GM23338 (cell line): ENCODE results near the gene ADGRG7. TPM values are rescaled to one million over a fixed set of nuclear protein-coding genes. Genes with fewer than 3 reads are reported as not detected.

Experiments used
- ATAC-seq: fragments of 200-7000 bp; cut with Tn5 transposase; 3 replicates; pipeline ENCODE4 v1.9.1; 2020
- DNase-seq: peaks from one replicate; pipeline ENCODE4 v3.0.0-alpha.2; 2015; ENCODE audit warnings: low spot score
- H2AFZ ChIP-seq: fragments of 200-600 bp; sonication (generic); 2 replicates; pipeline ENCODE4 v1.8.0; 2016; ENCODE audit warnings: antibody characterized with exemption, mild to moderate bottlenecking, moderate library complexity
- H3F3A ChIP-seq: fragments of 200-600 bp; sonication (generic); replicated peaks from 2 replicates; pipeline ENCODE4 v1.8.0; 2017; ENCODE audit warnings: antibody characterized with exemption, mixed run types, low read depth
- H3K27ac ChIP-seq: fragments of 200-600 bp; sonication (generic); 2 replicates; pipeline ENCODE4 v1.6.1; 2016; ENCODE audit warnings: low read depth
- H3K27me3 ChIP-seq: fragments of 200-600 bp; sonication (generic); 2 replicates; pipeline ENCODE4 v1.8.0; 2016; ENCODE audit warnings: mild to moderate bottlenecking, mixed run types, moderate library complexity; ENCODE audit not compliant: insufficient read depth
- H3K36me3 ChIP-seq: fragments of 200-600 bp; sonication (generic); 2 replicates; pipeline ENCODE4 v1.8.0; 2016; ENCODE audit warnings: mild to moderate bottlenecking; ENCODE audit not compliant: insufficient read depth
- H3K4me1 ChIP-seq: fragments of 200-600 bp; sonication (generic); 2 replicates; pipeline ENCODE4 v1.8.0; 2016; ENCODE audit warnings: mild to moderate bottlenecking, moderate library complexity; ENCODE audit not compliant: insufficient read depth
- H3K4me2 ChIP-seq: fragments of 200-600 bp; sonication (generic); 2 replicates; pipeline ENCODE4 v1.7.1; 2017; ENCODE audit warnings: mixed run types
- H3K4me3 ChIP-seq: fragments of 200-600 bp; sonication (generic); 2 replicates; pipeline ENCODE4 v1.6.1; 2016; ENCODE audit warnings: mixed run types
- H3K79me2 ChIP-seq: fragments of 200-600 bp; sonication (generic); replicated peaks from 2 replicates; pipeline ENCODE4 v1.8.0; 2017; ENCODE audit warnings: mild to moderate bottlenecking; ENCODE audit not compliant: insufficient read depth
- H3K9me2 ChIP-seq: fragments of 200-600 bp; sonication (generic); 2 replicates; pipeline ENCODE4 v1.8.0; 2017; ENCODE audit not compliant: insufficient read depth
- H4K20me1 ChIP-seq: fragments of 200-600 bp; sonication (generic); replicated peaks from 2 replicates; pipeline ENCODE4 v1.8.0; 2017; ENCODE audit warnings: mild to moderate bottlenecking; ENCODE audit not compliant: insufficient read depth
- H3K27ac Mint-ChIP-seq: 2 replicates; pipeline ENCODE4 v1.8.0; 2020; ENCODE audit warnings: inconsistent platforms, mild to moderate bottlenecking, moderate library complexity, mixed read lengths
- H3K27me3 Mint-ChIP-seq: 3 replicates; pipeline ENCODE4 v1.8.0; 2022; ENCODE audit warnings: low read depth, mild to moderate bottlenecking, moderate library complexity, mixed read lengths, inconsistent platforms; ENCODE audit not compliant: insufficient read depth, poor library complexity
- H3K36me3 Mint-ChIP-seq: 3 replicates; pipeline ENCODE4 v1.8.0; 2021; ENCODE audit warnings: low read depth, mild to moderate bottlenecking, inconsistent platforms, moderate library complexity, mixed read lengths
- H3K4me1 Mint-ChIP-seq: 3 replicates; pipeline ENCODE4 v1.8.0; 2020; ENCODE audit warnings: mild to moderate bottlenecking, inconsistent platforms, mixed read lengths
- H3K4me3 Mint-ChIP-seq: 3 replicates; pipeline ENCODE4 v1.8.0; 2021; ENCODE audit warnings: moderate library complexity, mild to moderate bottlenecking, inconsistent platforms, mixed read lengths
- H3K9me3 Mint-ChIP-seq: 3 replicates; pipeline ENCODE4 v1.8.0; 2020; ENCODE audit warnings: moderate library complexity, mild to moderate bottlenecking, inconsistent platforms, mixed read lengths
- CREB1 ChIP-seq: fragments of 250-450 bp; sonication (Bioruptor Pico); IDR thresholded peaks from 2 replicates; pipeline ENCODE4 v1.5.0; 2020; ENCODE audit warnings: low read depth, mild to moderate bottlenecking, moderate library complexity
- EZH2 ChIP-seq: fragments of 200-600 bp; sonication (generic); IDR thresholded peaks from one replicate; pipeline ENCODE4 v1.8.0; 2017; ENCODE audit warnings: antibody characterized with exemption, mild to moderate bottlenecking, low read depth; ENCODE audit not compliant: unreplicated experiment
- NANOG ChIP-seq: IDR thresholded peaks from 2 replicates; pipeline ENCODE4 v1.6.1; 2016; ENCODE audit warnings: antibody characterized with exemption, borderline replicate concordance
- ZNF114 ChIP-seq: fragments of 250-450 bp; sonication (Bioruptor Pico); IDR thresholded peaks from 2 replicates; pipeline ENCODE4 v1.5.0; 2020; ENCODE audit warnings: mild to moderate bottlenecking, moderate library complexity
- ZNF331 ChIP-seq: fragments of 250-450 bp; sonication (Bioruptor Pico); IDR thresholded peaks from 2 replicates; pipeline ENCODE4 v1.5.0; 2020; ENCODE audit warnings: low read depth, mild to moderate bottlenecking, moderate library complexity
- polyA plus RNA-seq: library from polyadenylated mRNA; unstranded; fragments of >200 nt; fragmentation: Nextera tagmentation; extraction: Ambion mirVana; gene quantifications from 2 replicates; pipeline ENCODE4 v1.2.1, GENCODE V29; 2016
- total RNA-seq: library from RNA; depleted of rRNA; stranded (reverse); fragments of >200 nt; shearing (Covaris generic); gene quantifications from 2 replicates; pipeline ENCODE4 v1.2.3, GENCODE V29; 2014
- TF ChIP-seq, protein P1 (sequence below), 2 experiments: fragments of 200-600 bp in 1 of 2; sonication (generic) in 1 of 2; conservative IDR thresholded peaks; 2 replicates each; pipeline versions ENCODE4 v1.5.1 to v1.6.1; 2016 to 2017; ENCODE audit warnings: antibody characterized with exemption in 2 of 2, low read depth in 2 of 2, mild to moderate bottlenecking in 2 of 2, moderate library complexity in 1 of 2
- TF ChIP-seq, protein P2 (sequence below): IDR thresholded peaks from one replicate; pipeline ENCODE4 v1.6.1; 2018; ENCODE audit warnings: antibody characterized with exemption; ENCODE audit not compliant: unreplicated experiment
- TF ChIP-seq, protein P3 (sequence below): fragments of 250-450 bp; sonication (Bioruptor Pico); IDR thresholded peaks from 2 replicates; pipeline ENCODE4 v1.5.0; 2020; ENCODE audit warnings: mild to moderate bottlenecking, moderate library complexity

The ADGRG7 gene
- total and polyA plus RNA-seq, 2 experiments from 2014 or later: not detected

DNA sequence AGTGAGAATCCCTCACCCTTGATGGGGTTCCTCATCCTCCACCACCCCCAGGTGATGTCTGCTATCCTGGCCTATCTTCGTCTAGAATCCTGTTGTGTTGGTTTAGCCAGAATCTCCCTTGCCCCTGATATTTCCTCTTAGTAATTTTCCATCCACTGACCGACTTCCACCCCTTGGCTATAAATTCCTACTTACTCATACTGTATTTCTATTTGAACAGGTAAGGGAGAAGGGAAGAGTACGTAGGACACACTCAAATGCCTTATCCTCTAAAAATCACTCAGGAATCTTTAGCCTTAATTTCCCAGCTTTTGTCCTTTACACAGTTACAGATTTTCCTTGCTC lies 99.2 kb downstream of the ADGRG7 start:
- Histone ChIP-seq H3K27me3 (peaks cover 32% of the 10 kb centered on the region), H3K4me3 (peak overlapping the region; percentile 94), H4K20me1 (peaks cover 14% of the 10 kb centered on the region), H3K4me2 (peak overlapping the region; percentile 67), H3K36me3 (peaks cover 3% of the 10 kb centered on the region; the same call in 1 of the 2 replicates), H3F3A (no peaks in the 10 kb centered on the region), H3K79me2 (peaks cover 37% of the 10 kb centered on the region), H3K4me1 (peaks cover 8% of the 10 kb centered on the region; the same call in 1 of the 2 replicates), H2AFZ (peak overlapping the region; percentile 52; the same call in 1 of the 2 replicates), H3K27ac (no peak overlapping the region; the same call in 1 of the 2 replicates), H3K9me2 (peaks cover 4% of the 10 kb centered on the region)
- peak overlapping the region; percentile 80 for H3K4me3 Mint-ChIP-seq
- DNase-seq (no peak), ATAC-seq (no peak)
- peaks cover 20% of the 10 kb centered on the region for H3K27me3 Mint-ChIP-seq
- peaks cover 25% of the 10 kb centered on the region for H3K4me1 Mint-ChIP-seq
- H3K36me3 Mint-ChIP-seq: peaks cover 8% of the 10 kb centered on the region; the same call in 2 of the 3 replicates
- TF ChIP-seq ZNF114 (CRISPR knock-in tag) (no peak), NANOG (no peak)
- H3K27ac Mint-ChIP-seq: peak overlapping the region; percentile 97
- peaks cover 5% of the 10 kb centered on the region; the same call in 1 of the 3 replicates for H3K9me3 Mint-ChIP-seq

DNA sequence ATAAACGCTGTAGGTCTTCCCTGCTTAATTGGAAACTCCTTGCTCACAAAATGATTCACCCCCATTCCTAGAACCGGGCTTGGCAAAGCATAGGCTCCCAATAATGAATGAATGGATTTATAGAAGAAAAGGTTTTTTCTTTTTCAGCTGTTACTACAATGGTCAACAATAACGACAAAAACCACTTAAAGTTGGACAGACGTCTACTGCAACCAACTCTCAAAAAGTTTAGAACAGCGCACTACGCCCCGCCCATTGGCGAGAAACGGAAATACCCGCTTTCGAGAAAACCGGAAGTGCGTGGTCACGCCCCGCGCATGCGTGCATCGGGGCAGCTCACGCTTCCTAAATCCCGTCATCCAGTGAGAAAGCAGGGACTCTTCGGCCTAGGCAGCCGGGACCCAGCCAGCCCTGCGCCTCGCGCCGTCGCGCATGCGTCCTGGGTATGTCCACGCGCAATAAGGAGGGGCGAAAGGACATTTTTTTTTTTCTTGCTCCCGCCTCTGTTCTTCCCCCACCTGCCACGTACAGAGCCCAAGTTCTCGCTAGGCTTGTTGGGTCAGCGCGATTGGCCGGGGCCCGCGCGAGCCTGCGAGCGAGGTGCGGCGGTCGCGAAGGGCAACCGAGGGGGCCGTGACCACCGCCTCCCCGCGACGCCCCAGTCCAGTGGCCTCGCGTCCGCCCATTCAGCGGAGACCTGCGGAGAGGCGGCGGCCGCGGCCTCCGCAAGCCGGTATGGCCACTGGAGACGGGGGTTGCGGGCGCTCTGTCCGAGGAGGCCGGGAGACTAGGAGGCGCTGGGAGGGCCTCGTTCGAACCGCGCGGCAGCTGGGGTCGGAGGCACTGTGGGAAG lies 99.8 kb downstream of the ADGRG7 start, which contains the start of gene TFG:
TFG (plus strand) TSS at position 506 of the 853 bp plus-strand sequence. CDS start 4,192 bp downstream, outside the sequence.
- peaks cover 7% of the 10 kb centered on the region; the same call in 1 of the 2 replicates for H3K36me3 ChIP-seq
- DNase-seq (peak; percentile 96), ATAC-seq (peak; percentile 90)
- H2AFZ ChIP-seq: peak within 1 kb of the TSS; percentile 52; the same call in 1 of the 2 replicates
- Mint-ChIP-seq H3K36me3 (peaks cover 14% of the 10 kb centered on the region; the same call in 2 of the 3 replicates), H3K4me1 (peaks cover 25% of the 10 kb centered on the region), H3K27me3 (peaks cover 20% of the 10 kb centered on the region), H3K27ac (peak within 1 kb of the TSS; percentile 97), H3K4me3 (peak within 1 kb of the TSS; percentile 80), H3K9me3 (peaks cover 5% of the 10 kb centered on the region; the same call in 1 of the 3 replicates)
- peaks cover 4% of the 10 kb centered on the region for H3K9me2 ChIP-seq
- H3K27ac ChIP-seq: peak within 1 kb of the TSS; percentile 98
- H3K79me2 ChIP-seq: peaks cover 43% of the 10 kb centered on the region
- peaks cover 8% of the 10 kb centered on the region; the same call in 1 of the 2 replicates for H3K4me1 ChIP-seq
- H3K4me2 ChIP-seq: peak within 1 kb of the TSS; percentile 83
- H3K27me3 ChIP-seq: peaks cover 32% of the 10 kb centered on the region
- H3F3A ChIP-seq: no peaks in the 10 kb centered on the region
- peaks cover 14% of the 10 kb centered on the region for H4K20me1 ChIP-seq
- peak within 1 kb of the TSS; percentile 94 for H3K4me3 ChIP-seq
- TF ChIP-seq, protein P1, sequence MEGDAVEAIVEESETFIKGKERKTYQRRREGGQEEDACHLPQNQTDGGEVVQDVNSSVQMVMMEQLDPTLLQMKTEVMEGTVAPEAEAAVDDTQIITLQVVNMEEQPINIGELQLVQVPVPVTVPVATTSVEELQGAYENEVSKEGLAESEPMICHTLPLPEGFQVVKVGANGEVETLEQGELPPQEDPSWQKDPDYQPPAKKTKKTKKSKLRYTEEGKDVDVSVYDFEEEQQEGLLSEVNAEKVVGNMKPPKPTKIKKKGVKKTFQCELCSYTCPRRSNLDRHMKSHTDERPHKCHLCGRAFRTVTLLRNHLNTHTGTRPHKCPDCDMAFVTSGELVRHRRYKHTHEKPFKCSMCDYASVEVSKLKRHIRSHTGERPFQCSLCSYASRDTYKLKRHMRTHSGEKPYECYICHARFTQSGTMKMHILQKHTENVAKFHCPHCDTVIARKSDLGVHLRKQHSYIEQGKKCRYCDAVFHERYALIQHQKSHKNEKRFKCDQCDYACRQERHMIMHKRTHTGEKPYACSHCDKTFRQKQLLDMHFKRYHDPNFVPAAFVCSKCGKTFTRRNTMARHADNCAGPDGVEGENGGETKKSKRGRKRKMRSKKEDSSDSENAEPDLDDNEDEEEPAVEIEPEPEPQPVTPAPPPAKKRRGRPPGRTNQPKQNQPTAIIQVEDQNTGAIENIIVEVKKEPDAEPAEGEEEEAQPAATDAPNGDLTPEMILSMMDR (conservative IDR thresholded peaks at IDR 0.05; ENCODE audit: low read depth in 2 of 2): no peak
- TF ChIP-seq, protein P2, sequence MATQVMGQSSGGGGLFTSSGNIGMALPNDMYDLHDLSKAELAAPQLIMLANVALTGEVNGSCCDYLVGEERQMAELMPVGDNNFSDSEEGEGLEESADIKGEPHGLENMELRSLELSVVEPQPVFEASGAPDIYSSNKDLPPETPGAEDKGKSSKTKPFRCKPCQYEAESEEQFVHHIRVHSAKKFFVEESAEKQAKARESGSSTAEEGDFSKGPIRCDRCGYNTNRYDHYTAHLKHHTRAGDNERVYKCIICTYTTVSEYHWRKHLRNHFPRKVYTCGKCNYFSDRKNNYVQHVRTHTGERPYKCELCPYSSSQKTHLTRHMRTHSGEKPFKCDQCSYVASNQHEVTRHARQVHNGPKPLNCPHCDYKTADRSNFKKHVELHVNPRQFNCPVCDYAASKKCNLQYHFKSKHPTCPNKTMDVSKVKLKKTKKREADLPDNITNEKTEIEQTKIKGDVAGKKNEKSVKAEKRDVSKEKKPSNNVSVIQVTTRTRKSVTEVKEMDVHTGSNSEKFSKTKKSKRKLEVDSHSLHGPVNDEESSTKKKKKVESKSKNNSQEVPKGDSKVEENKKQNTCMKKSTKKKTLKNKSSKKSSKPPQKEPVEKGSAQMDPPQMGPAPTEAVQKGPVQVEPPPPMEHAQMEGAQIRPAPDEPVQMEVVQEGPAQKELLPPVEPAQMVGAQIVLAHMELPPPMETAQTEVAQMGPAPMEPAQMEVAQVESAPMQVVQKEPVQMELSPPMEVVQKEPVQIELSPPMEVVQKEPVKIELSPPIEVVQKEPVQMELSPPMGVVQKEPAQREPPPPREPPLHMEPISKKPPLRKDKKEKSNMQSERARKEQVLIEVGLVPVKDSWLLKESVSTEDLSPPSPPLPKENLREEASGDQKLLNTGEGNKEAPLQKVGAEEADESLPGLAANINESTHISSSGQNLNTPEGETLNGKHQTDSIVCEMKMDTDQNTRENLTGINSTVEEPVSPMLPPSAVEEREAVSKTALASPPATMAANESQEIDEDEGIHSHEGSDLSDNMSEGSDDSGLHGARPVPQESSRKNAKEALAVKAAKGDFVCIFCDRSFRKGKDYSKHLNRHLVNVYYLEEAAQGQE: no peak
- TF ChIP-seq NANOG (no peak; the same call in 1 of the 2 replicates), CREB1 (CRISPR knock-in tag) (peak; percentile 77), ZNF331 (CRISPR knock-in tag) (no peak), EZH2 (no peak)
- TF ChIP-seq, protein P3, sequence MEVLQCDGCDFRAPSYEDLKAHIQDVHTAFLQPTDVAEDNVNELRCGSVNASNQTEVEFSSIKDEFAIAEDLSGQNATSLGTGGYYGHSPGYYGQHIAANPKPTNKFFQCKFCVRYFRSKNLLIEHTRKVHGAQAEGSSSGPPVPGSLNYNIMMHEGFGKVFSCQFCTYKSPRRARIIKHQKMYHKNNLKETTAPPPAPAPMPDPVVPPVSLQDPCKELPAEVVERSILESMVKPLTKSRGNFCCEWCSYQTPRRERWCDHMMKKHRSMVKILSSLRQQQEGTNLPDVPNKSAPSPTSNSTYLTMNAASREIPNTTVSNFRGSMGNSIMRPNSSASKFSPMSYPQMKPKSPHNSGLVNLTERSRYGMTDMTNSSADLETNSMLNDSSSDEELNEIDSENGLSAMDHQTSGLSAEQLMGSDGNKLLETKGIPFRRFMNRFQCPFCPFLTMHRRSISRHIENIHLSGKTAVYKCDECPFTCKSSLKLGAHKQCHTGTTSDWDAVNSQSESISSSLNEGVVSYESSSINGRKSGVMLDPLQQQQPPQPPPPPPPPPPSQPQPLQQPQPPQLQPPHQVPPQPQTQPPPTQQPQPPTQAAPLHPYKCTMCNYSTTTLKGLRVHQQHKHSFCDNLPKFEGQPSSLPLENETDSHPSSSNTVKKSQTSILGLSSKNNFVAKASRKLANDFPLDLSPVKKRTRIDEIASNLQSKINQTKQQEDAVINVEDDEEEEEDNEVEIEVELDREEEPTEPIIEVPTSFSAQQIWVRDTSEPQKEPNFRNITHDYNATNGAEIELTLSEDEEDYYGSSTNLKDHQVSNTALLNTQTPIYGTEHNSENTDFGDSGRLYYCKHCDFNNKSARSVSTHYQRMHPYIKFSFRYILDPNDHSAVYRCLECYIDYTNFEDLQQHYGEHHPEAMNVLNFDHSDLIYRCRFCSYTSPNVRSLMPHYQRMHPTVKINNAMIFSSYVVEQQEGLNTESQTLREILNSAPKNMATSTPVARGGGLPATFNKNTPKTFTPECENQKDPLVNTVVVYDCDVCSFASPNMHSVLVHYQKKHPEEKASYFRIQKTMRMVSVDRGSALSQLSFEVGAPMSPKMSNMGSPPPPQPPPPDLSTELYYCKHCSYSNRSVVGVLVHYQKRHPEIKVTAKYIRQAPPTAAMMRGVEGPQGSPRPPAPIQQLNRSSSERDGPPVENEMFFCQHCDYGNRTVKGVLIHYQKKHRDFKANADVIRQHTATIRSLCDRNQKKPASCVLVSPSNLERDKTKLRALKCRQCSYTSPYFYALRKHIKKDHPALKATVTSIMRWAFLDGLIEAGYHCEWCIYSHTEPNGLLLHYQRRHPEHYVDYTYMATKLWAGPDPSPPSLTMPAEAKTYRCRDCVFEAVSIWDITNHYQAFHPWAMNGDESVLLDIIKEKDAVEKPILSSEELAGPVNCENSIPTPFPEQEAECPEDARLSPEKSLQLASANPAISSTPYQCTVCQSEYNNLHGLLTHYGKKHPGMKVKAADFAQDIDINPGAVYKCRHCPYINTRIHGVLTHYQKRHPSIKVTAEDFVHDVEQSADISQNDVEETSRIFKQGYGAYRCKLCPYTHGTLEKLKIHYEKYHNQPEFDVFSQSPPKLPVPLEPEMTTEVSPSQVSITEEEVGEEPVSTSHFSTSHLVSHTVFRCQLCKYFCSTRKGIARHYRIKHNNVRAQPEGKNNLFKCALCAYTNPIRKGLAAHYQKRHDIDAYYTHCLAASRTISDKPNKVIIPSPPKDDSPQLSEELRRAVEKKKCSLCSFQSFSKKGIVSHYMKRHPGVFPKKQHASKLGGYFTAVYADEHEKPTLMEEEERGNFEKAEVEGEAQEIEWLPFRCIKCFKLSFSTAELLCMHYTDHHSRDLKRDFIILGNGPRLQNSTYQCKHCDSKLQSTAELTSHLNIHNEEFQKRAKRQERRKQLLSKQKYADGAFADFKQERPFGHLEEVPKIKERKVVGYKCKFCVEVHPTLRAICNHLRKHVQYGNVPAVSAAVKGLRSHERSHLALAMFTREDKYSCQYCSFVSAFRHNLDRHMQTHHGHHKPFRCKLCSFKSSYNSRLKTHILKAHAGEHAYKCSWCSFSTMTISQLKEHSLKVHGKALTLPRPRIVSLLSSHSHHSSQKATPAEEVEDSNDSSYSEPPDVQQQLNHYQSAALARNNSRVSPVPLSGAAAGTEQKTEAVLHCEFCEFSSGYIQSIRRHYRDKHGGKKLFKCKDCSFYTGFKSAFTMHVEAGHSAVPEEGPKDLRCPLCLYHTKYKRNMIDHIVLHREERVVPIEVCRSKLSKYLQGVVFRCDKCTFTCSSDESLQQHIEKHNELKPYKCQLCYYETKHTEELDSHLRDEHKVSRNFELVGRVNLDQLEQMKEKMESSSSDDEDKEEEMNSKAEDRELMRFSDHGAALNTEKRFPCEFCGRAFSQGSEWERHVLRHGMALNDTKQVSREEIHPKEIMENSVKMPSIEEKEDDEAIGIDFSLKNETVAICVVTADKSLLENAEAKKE (CRISPR knock-in tag): no peak
